ENCODE data around the gene ABCA3.
"Not testable (repeated sequence)": the region's sequence is repeated elsewhere in the genome, so short reads cannot be mapped to it uniquely, and the experiment has no call there.

GRCh38 chr16:2258530-2258929 is 82.0 kb downstream of the ABCA3 start:
- TF ChIP-seq, protein P1, sequence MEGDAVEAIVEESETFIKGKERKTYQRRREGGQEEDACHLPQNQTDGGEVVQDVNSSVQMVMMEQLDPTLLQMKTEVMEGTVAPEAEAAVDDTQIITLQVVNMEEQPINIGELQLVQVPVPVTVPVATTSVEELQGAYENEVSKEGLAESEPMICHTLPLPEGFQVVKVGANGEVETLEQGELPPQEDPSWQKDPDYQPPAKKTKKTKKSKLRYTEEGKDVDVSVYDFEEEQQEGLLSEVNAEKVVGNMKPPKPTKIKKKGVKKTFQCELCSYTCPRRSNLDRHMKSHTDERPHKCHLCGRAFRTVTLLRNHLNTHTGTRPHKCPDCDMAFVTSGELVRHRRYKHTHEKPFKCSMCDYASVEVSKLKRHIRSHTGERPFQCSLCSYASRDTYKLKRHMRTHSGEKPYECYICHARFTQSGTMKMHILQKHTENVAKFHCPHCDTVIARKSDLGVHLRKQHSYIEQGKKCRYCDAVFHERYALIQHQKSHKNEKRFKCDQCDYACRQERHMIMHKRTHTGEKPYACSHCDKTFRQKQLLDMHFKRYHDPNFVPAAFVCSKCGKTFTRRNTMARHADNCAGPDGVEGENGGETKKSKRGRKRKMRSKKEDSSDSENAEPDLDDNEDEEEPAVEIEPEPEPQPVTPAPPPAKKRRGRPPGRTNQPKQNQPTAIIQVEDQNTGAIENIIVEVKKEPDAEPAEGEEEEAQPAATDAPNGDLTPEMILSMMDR (IDR thresholded peaks at IDR 0.05), result not testable (repeated sequence)
- not testable (repeated sequence) for TF ChIP-seq POLR2A (IDR thresholded peaks at IDR 0.05)
